ENCODE data around the gene SKAP1.
"Not testable (repeated sequence)": the region's sequence is repeated elsewhere in the genome, so short reads cannot be mapped to it uniquely, and the experiment has no call there.

SKAP1 gene

DNA sequence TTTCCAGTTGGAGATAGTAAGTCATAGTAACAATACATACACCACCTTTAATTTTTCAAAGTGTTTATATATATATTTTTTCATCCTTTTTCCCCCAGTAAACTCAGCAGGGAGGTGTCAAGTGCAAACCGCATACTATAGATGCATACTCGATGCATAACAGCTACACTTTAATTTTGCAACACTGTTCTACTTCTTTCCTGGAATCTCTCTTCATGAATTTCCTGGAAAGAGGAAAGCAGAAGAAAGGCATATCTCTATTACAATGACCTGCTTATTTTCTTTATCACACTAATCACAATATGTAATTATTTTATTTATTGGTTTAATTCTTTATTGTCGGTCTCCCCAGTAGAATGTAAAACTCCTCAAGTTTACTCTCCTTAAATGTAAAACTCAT is 182.4 kb downstream of the SKAP1 start:
- TF ChIP-seq, protein P1, sequence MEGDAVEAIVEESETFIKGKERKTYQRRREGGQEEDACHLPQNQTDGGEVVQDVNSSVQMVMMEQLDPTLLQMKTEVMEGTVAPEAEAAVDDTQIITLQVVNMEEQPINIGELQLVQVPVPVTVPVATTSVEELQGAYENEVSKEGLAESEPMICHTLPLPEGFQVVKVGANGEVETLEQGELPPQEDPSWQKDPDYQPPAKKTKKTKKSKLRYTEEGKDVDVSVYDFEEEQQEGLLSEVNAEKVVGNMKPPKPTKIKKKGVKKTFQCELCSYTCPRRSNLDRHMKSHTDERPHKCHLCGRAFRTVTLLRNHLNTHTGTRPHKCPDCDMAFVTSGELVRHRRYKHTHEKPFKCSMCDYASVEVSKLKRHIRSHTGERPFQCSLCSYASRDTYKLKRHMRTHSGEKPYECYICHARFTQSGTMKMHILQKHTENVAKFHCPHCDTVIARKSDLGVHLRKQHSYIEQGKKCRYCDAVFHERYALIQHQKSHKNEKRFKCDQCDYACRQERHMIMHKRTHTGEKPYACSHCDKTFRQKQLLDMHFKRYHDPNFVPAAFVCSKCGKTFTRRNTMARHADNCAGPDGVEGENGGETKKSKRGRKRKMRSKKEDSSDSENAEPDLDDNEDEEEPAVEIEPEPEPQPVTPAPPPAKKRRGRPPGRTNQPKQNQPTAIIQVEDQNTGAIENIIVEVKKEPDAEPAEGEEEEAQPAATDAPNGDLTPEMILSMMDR (IDR thresholded peaks at IDR 0.05; ENCODE audit: low read depth, low read length): no peak
- H3K4me3 ChIP-seq (ENCODE audit: low read depth, low read length): no peak overlapping the region
- DNase-seq (ENCODE audit: low read depth, low spot score): no peak
- in situ Hi-C loops (cut with HindIII; ENCODE audit: low sequenced_read_pairs): no loop called here

DNA sequence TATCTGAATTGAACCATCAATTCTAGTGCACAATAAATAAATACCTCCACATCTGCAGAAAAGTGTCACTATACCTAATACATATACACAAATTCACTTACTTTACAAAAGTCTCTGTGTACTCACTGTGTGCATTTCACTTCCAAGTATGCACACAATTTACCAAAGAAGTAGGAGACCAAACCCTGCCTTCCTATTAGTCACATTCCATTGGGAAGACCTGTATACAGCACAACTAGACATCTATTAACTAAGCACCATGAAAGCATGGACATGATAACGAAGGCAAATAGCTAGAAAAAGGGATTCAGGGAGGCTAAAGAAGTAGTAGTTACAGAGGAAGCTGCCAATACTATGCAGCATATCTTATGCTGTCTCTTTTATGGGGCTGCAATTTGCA is 183.0 kb downstream of the SKAP1 start:
- no peak overlapping the region for H3K4me3 ChIP-seq (ENCODE audit: low read depth, low read length)
- TF ChIP-seq, protein P1 (IDR thresholded peaks at IDR 0.05; ENCODE audit: low read depth, low read length): no peak
- no peak for DNase-seq (ENCODE audit: low read depth, low spot score)
- in situ Hi-C loops (cut with HindIII; ENCODE audit: low sequenced_read_pairs): no loop called here

DNA sequence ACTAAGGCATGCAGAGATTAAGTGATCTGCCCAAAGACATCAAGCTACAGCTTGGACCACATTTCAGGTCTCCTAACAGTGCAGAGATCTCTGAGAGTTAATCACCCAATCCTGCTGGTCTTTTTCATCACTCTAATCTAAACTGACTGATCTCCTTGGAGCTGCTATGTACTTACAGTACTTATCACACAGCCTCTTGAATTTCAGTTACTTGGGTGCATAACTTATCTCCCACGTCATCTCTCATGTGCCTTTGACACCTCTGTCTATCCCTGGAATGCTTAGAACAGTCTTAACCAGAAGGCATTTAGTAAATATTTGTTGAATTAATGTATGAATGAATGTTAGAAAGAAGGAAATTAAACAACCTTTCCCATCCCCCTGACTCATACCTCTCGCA is 183.4 kb downstream of the SKAP1 start:
- no peak for DNase-seq (ENCODE audit: low read depth, low spot score)
- in situ Hi-C loops (cut with HindIII; ENCODE audit: low sequenced_read_pairs): no loop called here
- no peak overlapping the region for H3K4me3 ChIP-seq (ENCODE audit: low read depth, low read length)
- TF ChIP-seq, protein P1 (IDR thresholded peaks at IDR 0.05; ENCODE audit: low read depth, low read length): no peak

DNA sequence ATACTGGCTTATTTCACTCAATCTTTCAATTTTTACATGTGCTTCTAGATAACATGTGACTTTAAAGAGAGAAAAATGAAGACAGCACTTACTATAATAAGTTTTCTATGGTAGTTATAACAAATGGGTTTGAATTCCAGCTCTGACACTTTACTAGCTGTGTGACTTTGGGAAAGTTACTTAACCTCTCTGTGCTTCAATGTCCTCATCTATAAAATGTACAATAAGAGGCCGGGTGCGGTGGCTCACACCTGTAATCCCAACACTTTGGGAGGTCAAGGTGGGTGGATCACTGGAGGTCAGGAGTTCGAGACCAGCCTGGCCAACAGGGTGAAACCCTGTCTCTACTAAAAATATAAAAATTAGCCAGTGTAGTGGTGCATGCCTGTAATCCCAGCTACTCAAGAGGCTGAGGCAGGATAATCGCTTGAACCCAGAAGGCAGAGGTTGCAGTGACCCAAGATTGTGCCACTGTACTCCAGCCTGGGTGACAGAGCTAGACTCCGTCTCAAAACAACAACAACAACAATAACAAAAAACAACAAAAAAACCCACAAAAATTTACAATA is 184.5 kb downstream of the SKAP1 start:
- H3K4me3 ChIP-seq (ENCODE audit: low read depth, low read length); in situ Hi-C loops (cut with HindIII; ENCODE audit: low sequenced_read_pairs); DNase-seq (ENCODE audit: low read depth, low spot score): not testable (repeated sequence)

DNA sequence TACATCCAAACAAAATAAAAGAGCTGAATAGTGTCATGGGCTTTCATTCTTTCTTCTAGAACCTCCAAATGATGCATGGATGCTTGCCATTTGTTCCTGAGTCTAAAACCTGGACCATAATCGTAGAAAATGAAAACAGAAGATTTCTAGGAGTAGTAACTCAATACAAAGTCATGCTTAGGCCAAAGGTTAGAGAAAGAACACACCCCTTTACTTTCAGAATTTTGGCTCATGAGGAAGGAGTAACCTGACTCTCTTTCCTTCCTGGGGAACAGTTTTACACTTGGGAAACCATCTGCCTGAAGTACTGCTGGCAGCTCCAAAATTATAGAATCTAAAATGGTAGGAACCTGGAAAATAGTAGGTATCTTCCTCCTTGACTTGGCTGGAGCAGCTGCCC is 185.2 kb downstream of the SKAP1 start:
- no peak overlapping the region for H3K4me3 ChIP-seq (ENCODE audit: low read depth, low read length)
- in situ Hi-C loops (cut with HindIII; ENCODE audit: low sequenced_read_pairs): no loop called here
- TF ChIP-seq, protein P1 (IDR thresholded peaks at IDR 0.05; ENCODE audit: low read depth, low read length): no peak
- DNase-seq (ENCODE audit: low read depth, low spot score): peak; percentile 37

DNA sequence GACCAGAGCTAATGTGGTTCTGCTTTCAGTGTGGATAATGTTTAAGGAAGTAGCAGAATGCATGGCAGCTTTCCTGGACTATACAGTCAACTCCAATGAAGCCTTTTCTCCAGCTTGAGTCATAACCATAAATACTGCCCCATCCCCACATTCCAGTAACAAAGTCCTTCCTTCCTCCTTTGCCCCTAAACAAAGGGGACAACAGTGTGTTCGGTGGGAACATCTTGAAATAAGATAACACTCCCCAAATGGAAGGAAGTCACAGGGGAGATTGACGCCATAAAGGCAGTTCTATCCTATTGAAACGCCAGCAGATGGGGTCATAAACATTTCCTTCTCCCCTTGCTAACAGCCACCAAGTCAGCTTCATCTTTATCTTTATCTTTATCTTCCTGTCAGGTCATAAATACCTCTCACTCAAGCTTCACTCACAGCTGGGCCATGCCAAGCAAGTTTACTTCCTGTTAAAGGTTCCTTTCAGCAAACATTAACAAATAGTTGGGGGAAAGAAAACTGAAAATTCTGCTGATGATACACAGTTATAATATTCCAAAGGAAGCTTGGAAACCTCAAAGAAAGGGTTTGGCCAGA is 185.8 kb downstream of the SKAP1 start:
- H3K4me3 ChIP-seq (ENCODE audit: low read depth, low read length): no peak overlapping the region
- TF ChIP-seq, protein P1 (IDR thresholded peaks at IDR 0.05; ENCODE audit: low read depth, low read length): no peak
- peak; percentile 64 for DNase-seq (ENCODE audit: low read depth, low spot score)
- in situ Hi-C loops (cut with HindIII; ENCODE audit: low sequenced_read_pairs): no loop called here

DNA sequence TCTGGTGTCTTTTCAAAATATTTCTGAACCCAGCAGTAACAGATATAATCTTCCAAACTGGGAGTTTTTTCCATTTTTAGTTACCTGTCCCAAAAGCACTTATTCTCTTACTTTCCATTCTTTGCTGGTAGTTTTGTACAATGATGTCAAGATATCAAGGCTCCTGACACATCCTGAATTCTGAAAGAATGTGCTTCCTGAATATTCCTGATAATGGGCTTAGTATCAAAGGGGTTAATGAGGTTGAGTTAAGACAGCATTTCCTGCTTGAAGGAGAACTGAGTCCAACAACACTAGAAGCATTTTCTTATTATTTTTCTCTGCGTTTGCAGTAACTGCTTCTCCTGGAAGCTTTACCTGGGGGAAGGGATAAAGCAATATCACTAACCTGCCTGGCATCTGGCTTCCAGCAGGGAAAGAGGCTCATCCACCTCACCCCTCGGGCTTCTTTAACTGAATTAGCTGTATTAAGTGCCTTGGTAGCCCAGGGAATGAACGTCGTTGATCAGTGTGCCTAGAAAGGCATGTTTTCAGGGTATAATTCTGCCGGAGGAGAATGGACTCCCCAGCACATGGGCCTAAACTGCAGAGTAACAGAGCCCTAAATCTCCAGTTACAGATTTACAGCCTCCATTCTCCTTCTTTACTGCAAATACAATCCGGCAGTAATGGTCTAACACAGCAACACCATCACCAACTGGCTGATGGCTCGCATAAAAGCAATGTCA is 188.1 kb downstream of the SKAP1 start:
- in situ Hi-C loops (cut with HindIII; ENCODE audit: low sequenced_read_pairs): no loop called here
- DNase-seq (ENCODE audit: low read depth, low spot score): no peak
- H3K4me3 ChIP-seq (ENCODE audit: low read depth, low read length): no peak overlapping the region
- TF ChIP-seq, protein P1 (IDR thresholded peaks at IDR 0.05; ENCODE audit: low read depth, low read length): no peak

Measured in astrocyte of the spinal cord (primary cell).